ENCODE data around the gene TSPAN9. TPM values are rescaled to one million over a fixed set of nuclear protein-coding genes. Genes with fewer than 3 reads are reported as not detected.

The TSPAN9 gene
- total RNA-seq, 1 experiment from 2014 or later, result 9.6 TPM

- Histone ChIP-seq H3K27me3 (ENCODE audit: insufficient read depth, low read depth) (no peaks in the 10 kb centered on the region), H2AFZ (no peak overlapping the region), H3K4me2 (no peak overlapping the region), H3K9me2 (ENCODE audit: insufficient read depth) (no peaks in the 10 kb centered on the region), H3K4me1 (replicated peaks; ENCODE audit: insufficient read depth) (no peaks in the 10 kb centered on the region), H3K79me2 (ENCODE audit: low read depth) (no peaks in the 10 kb centered on the region), H4K20me1 (ENCODE audit: insufficient read depth) (no peaks in the 10 kb centered on the region), H3F3A (ENCODE audit: insufficient read depth, low read depth) (no peaks in the 10 kb centered on the region), H3K27ac (no peak overlapping the region), H3K4me3 (no peak overlapping the region), H3K9me3 (ENCODE audit: insufficient read depth, low read depth) (no peaks in the 10 kb centered on the region), H3K36me3 (ENCODE audit: low read depth) (no peaks in the 10 kb centered on the region)
- POLR2A ChIA-PET (ENCODE audit: unreplicated experiment), result no interaction called here
- CTCF ChIA-PET, result no interaction called here
- DNase-seq, result no peak
- TF ChIP-seq EZH2 (IDR thresholded peaks at IDR 0.05; ENCODE audit: low read depth) (no peak), CTCF (conservative IDR thresholded peaks at IDR 0.05) (no peak)
- BruUV-seq (replicated peaks), result no TSS peak
- intact Hi-C loops (cut with micrococcal nuclease; ENCODE audit: unreplicated experiment), result no loop called here
Measured at GRCh38 chr12:3091038-3091319, 13.8 kb downstream of the TSPAN9 start.

- Histone ChIP-seq H3K4me1 (replicated peaks; ENCODE audit: insufficient read depth) (no peaks in the 10 kb centered on the region), H3F3A (ENCODE audit: insufficient read depth, low read depth) (no peaks in the 10 kb centered on the region), H3K36me3 (ENCODE audit: low read depth) (no peaks in the 10 kb centered on the region), H3K27me3 (ENCODE audit: insufficient read depth, low read depth) (no peaks in the 10 kb centered on the region), H3K4me2 (no peak overlapping the region), H3K9me3 (ENCODE audit: insufficient read depth, low read depth) (no peaks in the 10 kb centered on the region), H2AFZ (no peak overlapping the region), H3K79me2 (ENCODE audit: low read depth) (no peaks in the 10 kb centered on the region), H4K20me1 (ENCODE audit: insufficient read depth) (no peaks in the 10 kb centered on the region), H3K27ac (no peak overlapping the region), H3K4me3 (no peak overlapping the region), H3K9me2 (ENCODE audit: insufficient read depth) (no peaks in the 10 kb centered on the region)
- BruUV-seq (replicated peaks), result no TSS peak
- ChIA-PET CTCF (no interaction called here), POLR2A (ENCODE audit: unreplicated experiment) (no interaction called here)
- intact Hi-C loops (cut with micrococcal nuclease; ENCODE audit: unreplicated experiment), result no loop called here
- peak in 1 of 2 experiments; percentile 29 for DNase-seq
- TF ChIP-seq EZH2 (IDR thresholded peaks at IDR 0.05; ENCODE audit: low read depth) (no peak), CTCF (conservative IDR thresholded peaks at IDR 0.05) (no peak)
Measured at GRCh38 chr12:3091382-3092241, 14.4 kb downstream of the TSPAN9 start.

- H3K4me3 ChIP-seq, result no peak overlapping the region
- intact Hi-C loops (cut with micrococcal nuclease; ENCODE audit: unreplicated experiment), result no loop called here
- no TSS peak for BruUV-seq (replicated peaks)
- DNase-seq, result no peak
- POLR2A ChIA-PET (ENCODE audit: unreplicated experiment), result no interaction called here
- H3K9me3 ChIP-seq (ENCODE audit: insufficient read depth, low read depth), result no peaks in the 10 kb centered on the region
- no peaks in the 10 kb centered on the region for H3K36me3 ChIP-seq (ENCODE audit: low read depth)
- H3F3A ChIP-seq (ENCODE audit: insufficient read depth, low read depth), result no peaks in the 10 kb centered on the region
- TF ChIP-seq EZH2 (IDR thresholded peaks at IDR 0.05; ENCODE audit: low read depth) (no peak), CTCF (conservative IDR thresholded peaks at IDR 0.05) (no peak)
- CTCF ChIA-PET, result no interaction called here
- no peak overlapping the region for H3K4me2 ChIP-seq
- H3K27ac ChIP-seq, result no peak overlapping the region
- no peaks in the 10 kb centered on the region for H4K20me1 ChIP-seq (ENCODE audit: insufficient read depth)
- H3K9me2 ChIP-seq (ENCODE audit: insufficient read depth), result no peaks in the 10 kb centered on the region
- H3K79me2 ChIP-seq (ENCODE audit: low read depth), result no peaks in the 10 kb centered on the region
- H2AFZ ChIP-seq, result no peak overlapping the region
- no peaks in the 10 kb centered on the region for H3K27me3 ChIP-seq (ENCODE audit: insufficient read depth, low read depth)
- H3K4me1 ChIP-seq (replicated peaks; ENCODE audit: insufficient read depth), result peaks cover 7% of the 10 kb centered on the region; the same call in 1 of the 2 replicates
Measured at GRCh38 chr12:3092764-3093163, 15.6 kb downstream of the TSPAN9 start.
